ENCODE results near the gene FTO.
A peak's percentile ranks its signal among the peaks of the same experiment; 100 is the strongest.

Gene FTO

GRCh38 chr16:53781023-53781605 is 77.2 kb downstream of the FTO start:
- DNase-seq (ENCODE audit: low read depth, low spot score): no peak

- DNase-seq (ENCODE audit: low read depth, low spot score): no peak
Observed at GRCh38 chr16:53782148-53782547, 78.2 kb downstream of the FTO start.

GRCh38 chr16:53784291-53784690 is 80.3 kb downstream of the FTO start:
- DNase-seq (ENCODE audit: low read depth, low spot score): no peak

- no peak for DNase-seq (ENCODE audit: low read depth, low spot score)
Observed at GRCh38 chr16:53785044-53785443, 81.1 kb downstream of the FTO start.

GRCh38 chr16:53785916-53786315 is 82.0 kb downstream of the FTO start:
- no peak for DNase-seq (ENCODE audit: low read depth, low spot score)

GRCh38 chr16:53787423-53787822 is 83.5 kb downstream of the FTO start:
- no peak for DNase-seq (ENCODE audit: low read depth, low spot score)

- DNase-seq (ENCODE audit: low read depth, low spot score): no peak
Observed at GRCh38 chr16:53789137-53789536, 85.2 kb downstream of the FTO start.

- DNase-seq (ENCODE audit: low read depth, low spot score): no peak
Observed at GRCh38 chr16:53792161-53792951, 88.4 kb downstream of the FTO start.

GRCh38 chr16:53803451-53803850 is 99.5 kb downstream of the FTO start:
- no peak for DNase-seq (ENCODE audit: low read depth, low spot score)

GRCh38 chr16:53803998-53804397 is 100.0 kb downstream of the FTO start:
- no peak for DNase-seq (ENCODE audit: low read depth, low spot score)

- DNase-seq (ENCODE audit: low read depth, low spot score): no peak
Observed at GRCh38 chr16:53804467-53804866, 100.5 kb downstream of the FTO start.

- no peak for DNase-seq (ENCODE audit: low read depth, low spot score)
Observed at GRCh38 chr16:53805113-53805512, 101.2 kb downstream of the FTO start.

- DNase-seq (ENCODE audit: low read depth, low spot score): no peak
Observed at GRCh38 chr16:53805752-53806151, 101.8 kb downstream of the FTO start.

GRCh38 chr16:53809088-53809932 is 105.4 kb downstream of the FTO start:
- no peak for DNase-seq (ENCODE audit: low read depth, low spot score)

GRCh38 chr16:53812914-53813313 is 109.0 kb downstream of the FTO start:
- no peak for DNase-seq (ENCODE audit: low read depth, low spot score)

- no peak for DNase-seq (ENCODE audit: low read depth, low spot score)
Observed at GRCh38 chr16:53814801-53815200, 110.8 kb downstream of the FTO start.

- no peak for DNase-seq (ENCODE audit: low read depth, low spot score)
Observed at GRCh38 chr16:53816211-53816836, 112.4 kb downstream of the FTO start.

- peak; percentile 65 for DNase-seq (ENCODE audit: low read depth, low spot score)
Observed at GRCh38 chr16:53817117-53817755, 113.3 kb downstream of the FTO start.

GRCh38 chr16:53817812-53818550 is 114.0 kb downstream of the FTO start:
- DNase-seq (ENCODE audit: low read depth, low spot score): no peak

GRCh38 chr16:53821487-53821886 is 117.5 kb downstream of the FTO start:
- no peak for DNase-seq (ENCODE audit: low read depth, low spot score)

Measured in smooth muscle cell of the brain vasculature (primary cell).